Measurements from ENCODE around the gene RUVBL1. TPM values are rescaled to one million over a fixed set of nuclear protein-coding genes. Genes with fewer than 3 reads are reported as not detected.

RUVBL1 gene
- total and polyA plus RNA-seq, 11 donors = 14.1 to 44.6 (median 26.2) TPM

DNA sequence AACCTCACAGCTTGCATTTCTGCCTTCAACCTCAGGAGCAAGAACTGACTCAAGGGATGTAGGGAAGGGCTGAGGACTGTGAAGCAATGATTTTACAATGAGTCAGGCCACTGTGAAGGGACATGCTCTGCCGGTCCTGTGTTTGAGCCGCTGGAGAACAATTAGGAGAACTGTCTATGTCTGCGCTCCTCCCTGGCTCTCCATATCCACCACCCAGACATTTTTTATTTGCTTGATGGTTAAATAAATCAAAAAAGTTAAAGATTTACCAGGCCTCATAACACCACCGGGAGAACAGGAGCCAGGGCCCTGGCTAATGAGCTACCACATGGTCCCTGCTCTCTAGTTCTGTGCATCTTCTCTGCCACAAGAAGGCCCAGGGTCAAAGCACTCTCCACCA is 41.8 kb downstream of the RUVBL1 start:
- Histone ChIP-seq H3K9me3 (no peaks in the 10 kb centered on the region), H3K27me3 (no peaks in the 10 kb centered on the region), H3K4me1 (peaks cover 0 to 71% (median 30%) of the 10 kb centered on the region in 12 donors), H3K36me3 (peaks cover 0 to 64% (median 10%) of the 10 kb centered on the region in 9 donors), H3K4me3 (no peak overlapping the region), H3K27ac (no peak overlapping the region)
- ATAC-seq (no peak), DNase-seq (no peak)
- no peak for TF ChIP-seq POLR2A (IDR thresholded peaks at IDR 0.05)
- TF ChIP-seq, protein P1, sequence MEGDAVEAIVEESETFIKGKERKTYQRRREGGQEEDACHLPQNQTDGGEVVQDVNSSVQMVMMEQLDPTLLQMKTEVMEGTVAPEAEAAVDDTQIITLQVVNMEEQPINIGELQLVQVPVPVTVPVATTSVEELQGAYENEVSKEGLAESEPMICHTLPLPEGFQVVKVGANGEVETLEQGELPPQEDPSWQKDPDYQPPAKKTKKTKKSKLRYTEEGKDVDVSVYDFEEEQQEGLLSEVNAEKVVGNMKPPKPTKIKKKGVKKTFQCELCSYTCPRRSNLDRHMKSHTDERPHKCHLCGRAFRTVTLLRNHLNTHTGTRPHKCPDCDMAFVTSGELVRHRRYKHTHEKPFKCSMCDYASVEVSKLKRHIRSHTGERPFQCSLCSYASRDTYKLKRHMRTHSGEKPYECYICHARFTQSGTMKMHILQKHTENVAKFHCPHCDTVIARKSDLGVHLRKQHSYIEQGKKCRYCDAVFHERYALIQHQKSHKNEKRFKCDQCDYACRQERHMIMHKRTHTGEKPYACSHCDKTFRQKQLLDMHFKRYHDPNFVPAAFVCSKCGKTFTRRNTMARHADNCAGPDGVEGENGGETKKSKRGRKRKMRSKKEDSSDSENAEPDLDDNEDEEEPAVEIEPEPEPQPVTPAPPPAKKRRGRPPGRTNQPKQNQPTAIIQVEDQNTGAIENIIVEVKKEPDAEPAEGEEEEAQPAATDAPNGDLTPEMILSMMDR (IDR thresholded peaks at IDR 0.05) = no peak
- intact Hi-C loops (cut with DNase I) = loop anchor here in 1 of 10 donors (10.0 kb wide), 1 partner anchor 243 kb away; no protein-coding TSS in a partner anchor
- 94 to 97% (median 95%) methylated on average over 4 of the region's 4 CpGs for WGBS, 4 donors

DNA sequence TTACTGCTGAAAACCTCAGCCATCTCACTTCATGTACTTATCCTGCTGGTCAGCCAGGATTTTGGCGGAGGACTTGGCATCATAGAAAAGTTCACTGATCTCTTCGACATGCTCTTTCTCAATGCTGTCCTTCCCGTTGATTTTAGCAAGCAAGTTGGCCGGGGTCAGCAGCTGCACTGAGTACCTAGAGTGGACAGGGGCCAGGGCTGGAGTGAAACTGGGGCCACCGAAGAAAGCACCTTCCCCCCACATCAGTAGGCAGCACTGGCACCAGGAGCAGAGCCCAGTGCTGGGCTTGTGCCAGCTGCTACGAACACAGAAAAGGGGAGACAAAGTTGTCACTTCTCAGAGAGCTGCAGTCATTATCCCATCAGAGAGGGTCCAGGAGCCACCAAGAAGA is 42.4 kb downstream of the RUVBL1 start:
- no peak overlapping the region for H3K4me3 ChIP-seq
- H3K36me3 ChIP-seq = peaks cover 0 to 58% (median 7%) of the 10 kb centered on the region in 9 donors
- peaks cover 0 to 77% (median 35%) of the 10 kb centered on the region in 12 donors for H3K4me1 ChIP-seq
- H3K27ac ChIP-seq = no peak overlapping the region
- no peaks in the 10 kb centered on the region for H3K9me3 ChIP-seq
- no peak for TF ChIP-seq POLR2A (IDR thresholded peaks at IDR 0.05)
- TF ChIP-seq, protein P1 (IDR thresholded peaks at IDR 0.05) = no peak
- H3K27me3 ChIP-seq = no peaks in the 10 kb centered on the region
- DNase-seq = no peak
- ATAC-seq = no peak
- intact Hi-C loops (cut with DNase I) = loop anchor here in 1 of 10 donors (10.0 kb wide), 1 partner anchor 244 kb away; no protein-coding TSS in a partner anchor
- WGBS, 4 donors = 50 to 72% (median 64%) methylated on average over 4 to 6 of the region's 6 CpGs

DNA sequence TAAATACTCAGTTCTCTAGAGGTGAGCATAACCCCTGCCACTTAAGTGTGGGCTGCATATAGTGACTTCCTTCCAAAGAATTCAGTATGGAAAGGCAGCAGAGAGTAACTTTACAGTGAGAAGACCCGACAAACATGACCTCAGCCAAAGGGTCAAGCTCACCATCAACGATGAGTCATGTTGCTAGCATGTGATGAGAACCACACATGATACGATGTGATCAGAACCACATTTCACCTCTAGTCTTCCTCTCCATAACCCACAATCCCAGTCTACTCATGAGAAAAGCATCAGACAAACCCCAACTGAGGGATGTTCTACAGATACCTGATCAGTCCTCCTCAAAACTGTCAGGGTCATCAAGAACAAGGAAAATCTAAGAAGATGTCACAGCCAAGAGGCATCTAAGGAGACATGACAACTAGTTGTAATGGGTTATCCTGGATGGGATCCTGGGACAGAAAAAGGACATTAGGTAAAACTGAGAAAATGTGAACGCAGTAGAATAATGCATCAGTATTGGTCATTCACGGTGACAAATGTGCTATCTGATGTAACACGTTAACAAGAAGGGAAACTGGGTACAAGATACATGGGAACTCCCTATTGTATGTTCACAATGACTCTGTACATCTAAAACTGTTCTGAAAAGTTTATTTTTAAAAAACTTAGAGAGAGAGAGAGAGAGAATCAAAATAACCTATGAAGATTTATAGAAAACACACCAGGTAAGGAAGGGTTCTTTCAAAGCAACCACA is 43.1 kb downstream of the RUVBL1 start:
- TF ChIP-seq POLR2A (IDR thresholded peaks at IDR 0.05) = no peak
- TF ChIP-seq, protein P1 (IDR thresholded peaks at IDR 0.05) = no peak
- no peaks in the 10 kb centered on the region for H3K9me3 ChIP-seq
- no peak for DNase-seq
- H3K36me3 ChIP-seq = peaks cover 0 to 50% (median 5%) of the 10 kb centered on the region in 9 donors
- WGBS, 4 donors = 63 to 70% (median 68%) methylated on average over 6 of the region's 6 CpGs
- H3K27me3 ChIP-seq = no peaks in the 10 kb centered on the region
- no peak overlapping the region for H3K4me3 ChIP-seq
- H3K4me1 ChIP-seq = peaks cover 0 to 79% (median 40%) of the 10 kb centered on the region in 12 donors
- H3K27ac ChIP-seq = no peak overlapping the region
- intact Hi-C loops (cut with DNase I) = loop anchor here in 1 of 10 donors (10.0 kb wide), 1 partner anchor 244 kb away; no protein-coding TSS in a partner anchor
- ATAC-seq = no peak

DNA sequence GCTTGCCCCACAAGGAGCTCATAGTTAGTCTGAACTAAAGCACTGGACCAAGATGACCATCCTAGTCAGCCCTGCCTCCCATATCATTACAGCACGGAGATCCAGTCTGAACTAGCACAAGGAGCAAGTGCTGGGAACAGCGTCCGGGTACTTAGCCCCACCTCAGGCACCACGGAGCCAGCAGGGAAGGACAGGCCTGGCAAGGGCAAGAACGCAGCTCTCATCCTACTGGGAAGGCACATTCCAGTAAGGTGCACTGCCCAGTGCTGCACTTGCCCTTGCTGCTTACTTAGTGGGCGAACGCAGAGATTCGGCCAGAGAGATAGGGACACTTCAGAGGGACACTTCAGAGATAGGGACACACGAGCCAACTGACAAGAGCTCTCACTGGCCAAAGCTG is 43.8 kb downstream of the RUVBL1 start:
- Histone ChIP-seq H3K9me3 (no peaks in the 10 kb centered on the region), H3K4me3 (no peak overlapping the region), H3K27ac (no peak overlapping the region), H3K27me3 (no peaks in the 10 kb centered on the region), H3K4me1 (peaks cover 0 to 80% (median 38%) of the 10 kb centered on the region in 12 donors), H3K36me3 (peaks cover 0 to 46% (median 5%) of the 10 kb centered on the region in 9 donors)
- intact Hi-C loops (cut with DNase I) = loop anchor here in 7 of 10 donors (5.0 to 10.0 kb wide), 7 partner anchors 42 to 527 kb away; partner anchors contain the start of gene RUVBL1 (in 1 of the 7)
- TF ChIP-seq, protein P1 (IDR thresholded peaks at IDR 0.05) = no peak
- TF ChIP-seq POLR2A (IDR thresholded peaks at IDR 0.05) = no peak
- no peak for ATAC-seq
- peak in 1 of 5 donors; percentile 30 for DNase-seq
- WGBS, 4 donors = 46 to 65% (median 55%) methylated on average over 7 to 9 of the region's 9 CpGs

Data from heart left ventricle (tissue), 16 donors.